GM18873 (cell line): Measurements from ENCODE around the gene ZSWIM4.

Experiments
- ATAC-seq: cut with Tn5 transposase; IDR thresholded peaks from one replicate; pipeline ENCODE4 v1.9.1; 2021; ENCODE audit warnings: mild to moderate bottlenecking, moderate library complexity, moderate number of reproducible peaks; ENCODE audit not compliant: unreplicated experiment, low FRiP score

Gene ZSWIM4

GRCh38 chr19:13804830-13805683 is 9.8 kb downstream of the ZSWIM4 start:
- ATAC-seq, result no peak

- no peak for ATAC-seq
These were observed 11.5 kb downstream of the ZSWIM4 start for GRCh38 chr19:13806728-13807127.

- no peak for ATAC-seq
These were observed 12.3 kb downstream of the ZSWIM4 start for GRCh38 chr19:13807421-13808021.

DNA sequence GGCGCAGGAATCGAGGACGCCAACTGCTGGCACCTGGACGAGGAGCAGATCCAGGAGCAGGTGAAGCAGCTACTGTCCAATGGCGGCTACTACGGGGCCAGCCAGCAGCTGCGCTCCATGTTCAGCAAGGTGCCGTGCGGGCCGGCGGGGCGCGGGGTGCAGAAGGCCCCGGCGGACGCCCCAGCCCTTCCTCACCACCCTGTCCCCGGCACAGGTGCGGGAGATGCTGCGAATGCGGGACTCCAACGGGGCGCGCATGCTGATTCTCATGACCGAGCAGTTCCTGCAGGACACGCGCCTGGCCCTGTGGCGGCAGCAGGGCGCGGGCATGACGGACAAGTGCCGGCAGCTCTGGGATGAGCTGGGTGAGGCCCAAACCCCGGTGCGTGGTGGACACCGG is 13.6 kb downstream of the ZSWIM4 start:
- ATAC-seq, result no peak

GRCh38 chr19:13812544-13812943 is 17.3 kb downstream of the ZSWIM4 start:
- ATAC-seq, result no peak

DNA sequence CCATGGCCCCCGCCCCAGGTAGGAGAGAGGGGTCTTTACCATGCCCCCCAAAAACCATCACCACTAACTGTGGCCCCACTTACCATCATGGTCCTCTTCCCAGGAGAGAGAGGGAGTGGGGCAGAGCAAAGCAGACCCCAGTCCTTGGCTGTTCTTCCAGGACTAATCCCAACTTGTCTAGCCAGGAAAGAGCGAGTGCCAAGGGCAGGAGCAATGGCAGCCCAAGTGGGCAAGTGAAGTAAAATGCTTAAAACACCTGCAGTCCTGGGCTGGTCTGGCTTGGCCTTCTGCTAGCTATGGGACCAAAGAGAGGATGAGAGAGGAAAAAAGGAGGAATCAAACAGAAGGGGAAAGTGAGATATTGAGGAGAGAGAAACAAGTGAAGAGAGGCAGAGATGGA is 17.9 kb downstream of the ZSWIM4 start:
- no peak for ATAC-seq

- no peak for ATAC-seq
These were observed 19.3 kb downstream of the ZSWIM4 start for GRCh38 chr19:13814550-13814949.

DNA sequence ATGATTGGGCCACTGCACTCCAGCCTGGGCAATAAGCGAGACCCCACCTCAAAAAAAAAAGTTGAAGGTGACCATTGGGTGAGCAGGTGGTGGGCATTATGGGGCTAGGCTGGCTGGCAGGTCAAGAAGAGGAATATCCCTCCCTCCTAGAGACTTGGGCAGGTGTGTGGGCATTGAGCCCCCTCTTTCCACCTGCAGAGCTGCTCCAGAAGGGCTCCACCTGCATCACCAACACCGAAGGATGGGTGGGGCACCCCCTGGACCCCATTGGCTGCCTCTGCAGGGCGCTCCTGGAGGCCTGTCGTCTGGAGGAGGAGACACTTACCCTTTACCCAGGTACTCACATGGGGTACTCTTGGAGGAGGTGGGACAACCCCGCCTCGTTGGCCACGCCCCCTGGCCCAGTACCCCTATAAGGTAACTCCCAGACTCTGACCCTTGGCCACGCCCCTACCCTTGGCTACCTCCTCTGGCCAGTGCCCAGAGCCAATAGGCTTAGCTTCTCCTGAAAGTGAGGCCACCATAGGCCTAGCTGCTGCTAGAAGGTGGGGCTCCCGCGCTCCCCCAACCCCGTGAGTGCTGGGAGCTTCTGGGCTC is 21.9 kb downstream of the ZSWIM4 start:
- peak; percentile 59 for ATAC-seq

DNA sequence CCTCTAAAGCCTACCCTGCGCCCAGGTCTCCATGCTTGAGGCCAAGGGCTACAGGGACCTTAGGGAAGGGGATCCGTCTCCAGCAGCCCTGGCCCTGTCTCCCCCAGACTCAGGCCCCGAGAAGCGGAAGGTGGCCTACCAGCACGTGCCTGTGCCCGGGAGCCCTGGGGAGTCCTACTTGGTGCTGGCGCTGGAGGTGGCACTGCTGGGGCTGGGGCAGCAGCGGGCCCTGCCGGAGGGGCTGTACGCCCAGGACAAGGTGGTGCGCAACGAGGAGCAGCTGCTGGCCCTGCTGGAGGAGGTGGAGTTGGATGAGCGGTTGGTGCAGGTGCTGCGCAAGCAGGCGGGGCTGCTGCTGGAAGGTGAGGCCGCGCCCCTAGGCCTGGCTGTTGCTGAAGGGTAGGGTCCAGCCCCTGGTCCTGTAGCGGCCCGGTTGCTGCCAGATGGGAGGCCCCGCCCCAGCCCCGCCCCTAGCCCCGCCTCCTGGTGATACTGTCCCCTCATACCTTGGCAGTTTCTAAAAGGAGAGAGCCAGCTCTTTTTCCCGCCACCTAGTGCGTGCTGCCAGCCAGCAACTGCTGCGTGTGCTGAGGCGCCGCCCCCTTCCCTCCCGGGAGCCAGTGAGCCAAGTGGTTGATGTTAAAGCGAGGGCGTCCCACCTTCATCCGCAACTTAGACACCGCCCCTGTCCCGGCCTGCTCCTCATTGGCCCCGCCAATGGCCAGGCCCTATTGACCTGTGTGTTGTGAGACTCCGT is 22.6 kb downstream of the ZSWIM4 start:
- peak; percentile 38 for ATAC-seq

DNA sequence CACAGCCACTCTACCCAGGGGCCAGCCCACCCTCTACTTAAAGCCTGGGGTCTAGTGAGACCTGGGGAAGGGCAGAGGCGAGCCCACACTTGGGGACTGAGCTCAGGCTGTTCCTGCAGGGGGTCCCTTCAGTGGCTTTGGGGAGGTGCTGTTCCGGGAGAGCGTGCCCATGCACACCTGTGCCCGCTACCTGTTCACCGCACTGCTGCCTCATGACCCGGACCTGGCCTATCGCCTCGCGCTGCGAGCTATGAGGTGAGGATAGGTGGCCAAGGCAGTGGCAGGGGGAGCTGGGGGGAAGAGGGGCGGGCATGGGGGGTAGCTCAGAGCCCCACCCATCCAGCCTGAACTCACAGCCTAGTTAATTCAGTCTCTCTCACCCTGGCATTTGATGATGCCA is 24.0 kb downstream of the ZSWIM4 start:
- ATAC-seq, result no peak

DNA sequence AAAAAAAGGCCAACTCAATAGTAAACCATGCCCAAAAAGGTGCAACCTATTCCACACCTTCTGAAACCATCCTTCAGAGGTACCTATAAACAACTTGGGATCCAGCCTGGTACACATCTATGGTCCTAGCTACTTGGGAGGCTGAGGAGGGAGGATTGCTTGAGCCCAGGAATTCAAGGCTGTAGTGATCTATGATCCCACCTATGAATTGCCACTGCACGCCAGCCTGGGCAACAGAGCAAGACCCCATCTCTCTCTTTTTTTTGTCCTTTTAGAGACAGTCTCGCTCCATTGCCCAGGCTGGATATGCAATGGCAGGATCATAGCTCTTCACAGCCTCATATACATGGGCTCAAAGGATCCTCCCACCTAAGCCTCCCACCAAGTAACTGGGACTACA is 26.0 kb downstream of the ZSWIM4 start:
- ATAC-seq, result no peak

- no peak for ATAC-seq
These were observed 28.0 kb downstream of the ZSWIM4 start for GRCh38 chr19:13823256-13823655.

- ATAC-seq, result no peak
These were observed 28.7 kb downstream of the ZSWIM4 start for GRCh38 chr19:13823901-13824300.

GRCh38 chr19:13824703-13825102 is 29.5 kb downstream of the ZSWIM4 start:
- no peak for ATAC-seq

- ATAC-seq, result no peak
These were observed 30.5 kb downstream of the ZSWIM4 start for GRCh38 chr19:13825489-13826441.

DNA sequence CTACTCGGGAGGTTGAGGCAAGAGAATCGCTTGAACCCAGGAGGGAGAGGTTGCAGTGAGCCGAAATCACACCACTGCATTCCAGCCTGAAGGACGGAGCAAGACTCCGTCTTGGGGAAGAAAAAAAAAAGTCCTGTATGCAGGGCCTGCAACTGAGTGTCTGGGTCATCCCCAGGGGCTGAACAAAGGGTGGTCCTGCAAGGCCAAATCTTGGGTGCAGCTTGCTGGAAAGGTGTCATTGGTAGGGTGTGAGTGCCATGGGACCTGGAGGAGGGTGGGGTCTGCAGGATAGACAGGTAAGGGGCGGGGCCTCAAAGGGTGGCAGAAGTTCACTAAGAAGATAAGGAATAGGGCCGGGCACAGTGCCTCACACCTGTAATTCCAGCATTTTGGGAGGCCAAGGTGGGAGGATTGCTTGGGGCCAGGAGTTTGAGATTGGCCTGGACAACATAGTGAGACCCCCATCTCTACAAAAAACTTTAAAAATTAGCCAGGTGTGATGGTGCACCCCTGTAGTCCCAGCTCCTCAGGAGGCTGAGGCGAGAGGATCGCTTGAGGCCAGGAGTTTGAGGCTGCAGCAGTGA is 31.5 kb downstream of the ZSWIM4 start:
- ATAC-seq, result no peak

GRCh38 chr19:13827656-13828055 is 32.4 kb downstream of the ZSWIM4 start:
- no peak for ATAC-seq

GRCh38 chr19:13830114-13830740 is 35.0 kb downstream of the ZSWIM4 start:
- ATAC-seq, result no peak
